IMR-90 (cell line): ENCODE data around the gene DNM3. TPM values are rescaled to one million over a fixed set of nuclear protein-coding genes. Genes with fewer than 3 reads are reported as not detected.

Experiments
- ATAC-seq: fragments of 200-7000 bp; cut with Tn5 transposase; 2 replicates; pipeline ENCODE4 v1.9.1; 2020; ENCODE audit warnings: low read depth, mild to moderate bottlenecking, moderate library complexity
- BruUV-seq: library from RNA; stranded (reverse); fragments of 400-500 nt; replicated peaks from 2 replicates; lab custom pipeline; 2021; lab: Mats Ljungman, UMichigan
- CTCF ChIA-PET: fragments of 300-600 bp; formaldehyde crosslinking; extraction: SDS; loops from one replicate; lab custom pipeline; 2021; ENCODE audit warnings: antibody characterized with exemption; lab: Yijun Ruan, JAX
- POLR2A ChIA-PET: fragments of 300-600 bp; sonication (Branson Sonifier 250); formaldehyde crosslinking; loops from one replicate; lab custom pipeline; 2022; ENCODE audit warnings: antibody characterized with exemption; ENCODE audit not compliant: unreplicated experiment; lab: Charles Lee
- DNase-seq: peaks from one replicate; pipeline ENCODE4 v3.0.0; 2013
- H2AFZ ChIP-seq: replicated peaks from 2 replicates; pipeline ENCODE3; 2013; ENCODE audit warnings: low read length, mild to moderate bottlenecking; ENCODE audit not compliant: poor library complexity
- H2AK5ac ChIP-seq: 2 replicates; pipeline ENCODE4 v1.6.1; 2013; ENCODE audit warnings: low read depth, low read length, inconsistent platforms
- H2AK9ac ChIP-seq: replicated peaks from 2 replicates; pipeline ENCODE3; 2013; ENCODE audit warnings: mild to moderate bottlenecking, low read depth, low read length, moderate library complexity; ENCODE audit not compliant: poor library complexity
- H2BK120ac ChIP-seq: 2 replicates; pipeline ENCODE4 v1.6.1; 2013; ENCODE audit warnings: low read depth, low read length, inconsistent platforms
- H2BK15ac ChIP-seq: 3 replicates; pipeline ENCODE4 v1.6.1; 2013; ENCODE audit warnings: low read depth, low read length, inconsistent platforms
- H2BK20ac ChIP-seq: 2 replicates; pipeline ENCODE4 v1.6.1; 2013; ENCODE audit warnings: low read depth, mild to moderate bottlenecking, inconsistent platforms, low read length, moderate library complexity
- H2BK5ac ChIP-seq: 2 replicates; pipeline ENCODE4 v1.6.1; 2013; ENCODE audit warnings: mild to moderate bottlenecking, low read depth, low read length, inconsistent platforms; ENCODE audit not compliant: poor library complexity, severe bottlenecking
- H3K14ac ChIP-seq: replicated peaks from 2 replicates; pipeline ENCODE4 v1.6.1; 2013; ENCODE audit warnings: low read depth, low read length, inconsistent platforms
- H3K18ac ChIP-seq: 2 replicates; pipeline ENCODE4 v1.6.1; 2013; ENCODE audit warnings: low read depth, low read length, control low read depth
- H3K23ac ChIP-seq: 2 replicates; pipeline ENCODE4 v1.6.1; 2013; ENCODE audit warnings: low read depth, low read length, inconsistent platforms
- H3K27ac ChIP-seq: 2 replicates; pipeline ENCODE4 v1.5.1; 2013; ENCODE audit warnings: mild to moderate bottlenecking, control low read depth, low read length; ENCODE audit not compliant: insufficient read depth
- H3K27me3 ChIP-seq: 2 replicates; pipeline ENCODE4 v1.6.1; 2013; ENCODE audit warnings: low read length; ENCODE audit not compliant: control insufficient read depth, insufficient read depth
- H3K36me3 ChIP-seq: 2 replicates; pipeline ENCODE4 v1.6.1; 2013; ENCODE audit warnings: low read length, mixed read lengths; ENCODE audit not compliant: control insufficient read depth, insufficient read depth
- H3K4ac ChIP-seq: 2 replicates; pipeline ENCODE4 v1.6.1; 2013; ENCODE audit warnings: low read depth, low read length, inconsistent platforms
- H3K4me1 ChIP-seq: 2 replicates; pipeline ENCODE4 v1.6.1; 2013; ENCODE audit warnings: low read length, mixed read lengths; ENCODE audit not compliant: control insufficient read depth, insufficient read depth
- H3K4me2 ChIP-seq: 2 replicates; pipeline ENCODE4 v1.6.1; 2013; ENCODE audit warnings: low read depth, mild to moderate bottlenecking, control low read depth, low read length, moderate library complexity
- H3K4me3 ChIP-seq: 2 replicates; pipeline ENCODE4 v1.5.1; 2013; ENCODE audit warnings: low read depth, mild to moderate bottlenecking, control low read depth, low read length, moderate library complexity; ENCODE audit not compliant: insufficient read depth
- H3K56ac ChIP-seq: 2 replicates; pipeline ENCODE4 v1.6.1; 2013; ENCODE audit warnings: low read length, inconsistent platforms; ENCODE audit not compliant: insufficient read depth; ENCODE audit errors: extremely low read depth
- H3K79me1 ChIP-seq, 2 experiments: 2 replicates each; pipeline ENCODE4 v1.6.1; 2013; ENCODE audit warnings: low read length in 2 of 2, inconsistent platforms in 1 of 2, low read depth in 1 of 2
- H3K9ac ChIP-seq: 2 replicates; pipeline ENCODE4 v1.6.1; 2013; ENCODE audit warnings: low read depth, low read length, control low read depth
- H3K9me1 ChIP-seq: 2 replicates; pipeline ENCODE4 v1.6.1; 2013; ENCODE audit warnings: low read length, inconsistent platforms; ENCODE audit not compliant: insufficient read depth
- H3K9me3 ChIP-seq: 2 replicates; pipeline ENCODE4 v1.6.1; 2013; ENCODE audit warnings: low read length; ENCODE audit not compliant: control insufficient read depth, insufficient read depth
- H4K20me1 ChIP-seq: 2 replicates; pipeline ENCODE4 v1.6.1; 2013; ENCODE audit warnings: low read length, inconsistent platforms; ENCODE audit not compliant: insufficient read depth
- H4K5ac ChIP-seq: 2 replicates; pipeline ENCODE4 v1.6.1; 2013; ENCODE audit warnings: mild to moderate bottlenecking, low read depth, low read length, control low read depth
- H4K8ac ChIP-seq, 2 experiments: 2 replicates each; pipeline ENCODE4 v1.6.1; 2013; ENCODE audit warnings: low read depth in 2 of 2, low read length in 2 of 2, control low read depth in 1 of 2, inconsistent platforms in 1 of 2
- H4K91ac ChIP-seq: 2 replicates; pipeline ENCODE4 v1.6.1; 2013; ENCODE audit warnings: low read depth, low read length, inconsistent platforms; ENCODE audit not compliant: insufficient read depth
- BHLHE40 ChIP-seq: fragments of 150-350 bp; IDR thresholded peaks from 2 replicates; pipeline ENCODE4 v1.6.1; 2016; ENCODE audit warnings: mild to moderate bottlenecking, low read depth, low read length
- CEBPB ChIP-seq: IDR thresholded peaks from 2 replicates; pipeline ENCODE4 v1.6.1; 2012; ENCODE audit warnings: low read depth, low read length, improper control_type of control experiment
- CHD1 ChIP-seq: IDR thresholded peaks from 2 replicates; pipeline ENCODE4 v1.6.1; 2012; ENCODE audit warnings: low read depth, low read length, improper control_type of control experiment
- MAFK ChIP-seq: IDR thresholded peaks from 2 replicates; pipeline ENCODE4 v1.6.1; 2012; ENCODE audit warnings: low read depth, low read length, improper control_type of control experiment
- MAZ ChIP-seq: IDR thresholded peaks from 2 replicates; pipeline ENCODE4 v1.6.1; 2012; ENCODE audit warnings: low read depth, mild to moderate bottlenecking, low read length, improper control_type of control experiment, moderate library complexity, borderline replicate concordance
- MXI1 ChIP-seq: IDR thresholded peaks from 2 replicates; pipeline ENCODE4 v1.6.1; 2012; ENCODE audit warnings: low read depth, mild to moderate bottlenecking, low read length, moderate library complexity, borderline replicate concordance
- RCOR1 ChIP-seq: IDR thresholded peaks from 2 replicates; pipeline ENCODE4 v1.6.1; 2012; ENCODE audit warnings: mild to moderate bottlenecking, low read length, improper control_type of control experiment; ENCODE audit not compliant: insufficient replicate concordance
- RFX5 ChIP-seq: IDR thresholded peaks from 2 replicates; pipeline ENCODE4 v1.8.0; 2012; ENCODE audit warnings: low read depth, mild to moderate bottlenecking, low read length, moderate library complexity
- SMC3 ChIP-seq: fragments of 150-350 bp; IDR thresholded peaks from 2 replicates; pipeline ENCODE4 v1.6.1; 2016; ENCODE audit warnings: low read depth, mild to moderate bottlenecking, antibody characterized with exemption, low read length, moderate library complexity
- USF2 ChIP-seq: fragments of 150-350 bp; IDR thresholded peaks from 2 replicates; pipeline ENCODE4 v1.6.1; 2017; ENCODE audit warnings: mild to moderate bottlenecking, antibody characterized with exemption, low read length, low read depth
- WGBS, 2 experiments: methylation state at CpG; one replicate each; pipeline versions ENCODE4 v1.1.5 to v1.1.7; 2013; ENCODE audit warnings: missing lambda C conversion rate in 2 of 2; ENCODE audit not compliant: insufficient read length in 1 of 2; ENCODE audit errors: extremely low coverage in 2 of 2; 5-methylcytosine and 5-hydroxymethylcytosine counted together
- dilution Hi-C: fragments of 300-500 bp; cut with HindIII; formaldehyde crosslinking; loops from one replicate; pipeline ENCODE4 v1.14.3; 2018; ENCODE audit warnings: low sequenced_read_pairs; ENCODE audit not compliant: unreplicated experiment
- in situ Hi-C: fragments of 300-500 bp; cut with MboI; formaldehyde crosslinking; loops from 3 replicates; pipeline ENCODE4 v1.14.3; 2019; ENCODE audit warnings: low sequenced_read_pairs, inconsistent platforms, mixed read lengths
- intact Hi-C: fragments of 100-400 bp; cut with micrococcal nuclease; formaldehyde crosslinking; loops from 2 replicates; pipeline ENCODE4 v1.10.0; 2022
- polyA plus RNA-seq, 3 experiments: library from polyadenylated mRNA; depleted of rRNA; stranded (reverse); fragments of >200 nt; gene quantifications; 2 replicates each; pipeline ENCODE4 v1.2.3, GENCODE V29; 2012; ENCODE audit warnings: low replicate concordance in 1 of 3
- total RNA-seq: library from RNA; depleted of rRNA; stranded (reverse); fragments of >200 nt; gene quantifications from 2 replicates; pipeline ENCODE4 v1.2.3, GENCODE V29; 2012

Gene DNM3
- total and polyA plus RNA-seq, 2 of the 4 experiments (the other 2 are of a cell fraction) = 0.36 TPM

GRCh38 chr1:171799166-171799565, 42.1 kb upstream of the DNM3 start:
- no peak overlapping the region for H2AK9ac ChIP-seq
- TF ChIP-seq USF2 (no peak), MAFK (no peak), MXI1 (no peak), CEBPB (no peak), CHD1 (no peak), RFX5 (no peak), MAZ (no peak), BHLHE40 (no peak), RCOR1 (no peak), SMC3 (no peak)
- in situ Hi-C loops = no loop called here

More at GRCh38 chr1:171799166-171799565, 42.1 kb upstream of the DNM3 start:
- no peak for ATAC-seq
- no peak overlapping the region for H3K27ac ChIP-seq
- dilution Hi-C loops = no loop called here
- ChIA-PET POLR2A (no interaction called here), CTCF (interaction anchor here (0.6 to 6.9 kb wide), 4 partner anchors 86 to 604 kb away, joined by 3 to 138 read pairs (median 8); no protein-coding TSS in a partner anchor)
- no peak overlapping the region for H3K56ac ChIP-seq
- H3K9me1 ChIP-seq = no peaks in the 10 kb centered on the region
- H2BK5ac ChIP-seq = no peak overlapping the region
- H2BK120ac ChIP-seq = no peak overlapping the region
- H4K20me1 ChIP-seq = no peaks in the 10 kb centered on the region
- no peak overlapping the region for H3K9ac ChIP-seq
- no peaks in the 10 kb centered on the region for H3K27me3 ChIP-seq
- no peak overlapping the region for H3K23ac ChIP-seq
- H3K4me2 ChIP-seq = no peak overlapping the region
- whole genome bisulfite sequencing, 2 experiments = no CpG with 5 or more reads among the region's 4 CpGs
- peaks cover 16% of the 10 kb centered on the region for H3K36me3 ChIP-seq
- H4K91ac ChIP-seq = no peak overlapping the region
- no peak overlapping the region for H2AFZ ChIP-seq
- no peak overlapping the region for H3K4me3 ChIP-seq
- H2AK5ac ChIP-seq = no peak overlapping the region
- no peaks in the 10 kb centered on the region for H3K9me3 ChIP-seq
- H3K79me1 ChIP-seq = peaks cover 6 to 17% of the 10 kb centered on the region in 2 experiments; a peak in 3 of 4 replicates
- peaks cover 4% of the 10 kb centered on the region; the same call in 1 of the 2 replicates for H3K4me1 ChIP-seq
- no peak overlapping the region for H4K5ac ChIP-seq
- H4K8ac ChIP-seq = no peak overlapping the region
- no peak overlapping the region for H3K4ac ChIP-seq
- no peak overlapping the region for H2BK15ac ChIP-seq
- H2BK20ac ChIP-seq = no peak overlapping the region
- intact Hi-C loops = no loop called here
- H3K18ac ChIP-seq = no peak overlapping the region
- H3K14ac ChIP-seq = no peak overlapping the region
- DNase-seq = no peak
- BruUV-seq = no TSS peak
